ENCODE results near the gene MZF1. TPM values are rescaled to one million over a fixed set of nuclear protein-coding genes. Genes with fewer than 3 reads are reported as not detected.
A peak's percentile ranks its signal among the peaks of the same experiment; 100 is the strongest.

MZF1 gene
- total RNA-seq, 1 donor from 2014 or later = 17.4 TPM

GRCh38 chr19:58513213-58513693 is 59.9 kb downstream of the MZF1 start:
- peaks cover 2% of the 10 kb centered on the region for H3K36me3 ChIP-seq (ENCODE audit: insufficient read depth, low read length)
- no peaks in the 10 kb centered on the region for H3K27me3 Mint-ChIP-seq (ENCODE audit: low read depth, unreplicated experiment)
- H3K9ac ChIP-seq (ENCODE audit: low read length) = no peak overlapping the region
- H3K4me1 Mint-ChIP-seq (ENCODE audit: low read depth, unreplicated experiment) = peaks cover 18% of the 10 kb centered on the region
- H3K36me3 Mint-ChIP-seq (ENCODE audit: low read depth, unreplicated experiment) = peaks cover 14% of the 10 kb centered on the region
- no peak overlapping the region for H3K4me3 ChIP-seq (ENCODE audit: insufficient read depth, low read depth, low read length)
- no peak overlapping the region for H3K4me3 Mint-ChIP-seq (ENCODE audit: unreplicated experiment)
- no peaks in the 10 kb centered on the region for H3K9me3 ChIP-seq (ENCODE audit: insufficient read depth, low read depth, low read length)
- H3K27ac ChIP-seq (ENCODE audit: low read depth, low read length) = no peak overlapping the region
- TF ChIP-seq EZH2 (IDR thresholded peaks at IDR 0.05; ENCODE audit: insufficient read depth, low read length) (no peak), CTCF (IDR thresholded peaks at IDR 0.05; ENCODE audit: insufficient read depth, low read depth, low read length) (no peak)
- H3K9me3 Mint-ChIP-seq (ENCODE audit: unreplicated experiment) = no peaks in the 10 kb centered on the region
- peaks cover 17% of the 10 kb centered on the region for H4K20me1 ChIP-seq (ENCODE audit: insufficient read depth, low read length)
- FAIRE-seq (no peak), DNase-seq (ENCODE audit: low read depth) (no peak)
- H2AFZ ChIP-seq (ENCODE audit: low read depth, low read length) = no peak overlapping the region
- H3K4me1 ChIP-seq (ENCODE audit: insufficient read depth, low read length) = peaks cover 10% of the 10 kb centered on the region
- no peak overlapping the region for H3K4me2 ChIP-seq (ENCODE audit: low read length)
- peaks cover 37% of the 10 kb centered on the region for H3K79me2 ChIP-seq (ENCODE audit: insufficient read depth, low read length)
- H3K27ac Mint-ChIP-seq (ENCODE audit: unreplicated experiment) = no peak overlapping the region
- H3K27me3 ChIP-seq (ENCODE audit: insufficient read depth, low read length) = no peaks in the 10 kb centered on the region

Small RNAs within 50 kb of the gene (microRNA-seq; reads per million reads assigned to microRNA genes)
- 25.2 reads per million, percentile 49 among the genes with 10 or more reads in this experiment for gene MIR6807

Other genes with a start within 250 kb of the MZF1 start
- gene ZSCAN22, start 246.3 kb downstream of the MZF1 start, total RNA-seq = 2.7 and 3.1 TPM in 2 replicates
- 32.3 and 35.9 TPM in 2 replicates for gene A1BG, start 219.8 kb downstream of the MZF1 start, total RNA-seq
- 0.43 and 0.55 TPM in 2 replicates for gene ZNF497, start 210.6 kb downstream of the MZF1 start, total RNA-seq
- gene ZNF837, start 192.3 kb downstream of the MZF1 start, total RNA-seq = 2.4 and 2.9 TPM in 2 replicates
- 793 and 891 TPM in 2 replicates for gene RPS5, start 186.1 kb downstream of the MZF1 start, total RNA-seq
- gene RNF225, start 177.7 kb downstream of the MZF1 start, total RNA-seq = 0.36 and 0.41 TPM in 2 replicates
- gene ZNF584, start 164.7 kb downstream of the MZF1 start, total RNA-seq = 11.7 and 12.7 TPM in 2 replicates
- 1.4 and 1.9 TPM in 2 replicates for gene ZNF132, start 133.2 kb downstream of the MZF1 start, total RNA-seq
- 4.9 and 5.7 TPM in 2 replicates for gene ZNF324B, start 121.7 kb downstream of the MZF1 start, total RNA-seq
- gene ZNF324, start 106.3 kb downstream of the MZF1 start, total RNA-seq = 9.3 and 9.6 TPM in 2 replicates
- 6.0 and 6.2 TPM in 2 replicates for gene ZNF446, start 97.0 kb downstream of the MZF1 start, total RNA-seq
- 6.8 TPM in 2 replicates for gene SLC27A5, start 61.3 kb downstream of the MZF1 start, total RNA-seq
- 16.2 and 16.3 TPM in 2 replicates for gene ZBTB45, start 53.5 kb downstream of the MZF1 start, total RNA-seq
- 339 and 351 TPM in 2 replicates for gene TRIM28, start 29.3 kb downstream of the MZF1 start, total RNA-seq
- 71.3 and 80.0 TPM in 2 replicates for gene CHMP2A, start 18.2 kb downstream of the MZF1 start, total RNA-seq
- gene UBE2M, start 14.7 kb downstream of the MZF1 start, total RNA-seq = 106 and 113 TPM in 2 replicates